Subcutaneous abdominal adipose tissue (tissue), 5 donors: ENCODE data around the gene USP54.
A peak's percentile ranks its signal among the peaks of the same experiment; 100 is the strongest.

Experiments
- H3K27ac ChIP-seq: one replicate; pipeline ENCODE4 v1.7.0; 2013; ENCODE audit warnings: low read depth, mild to moderate bottlenecking, inconsistent platforms, low read length, moderate library complexity
- H3K27me3 ChIP-seq, 5 donors: one replicate each; pipeline ENCODE4 v1.7.0; 2013; ENCODE audit warnings: low read length in 5 of 5, inconsistent platforms in 1 of 5; ENCODE audit not compliant: control insufficient read depth in 5 of 5, insufficient read depth in 4 of 5
- H3K36me3 ChIP-seq, 5 donors: one replicate each; pipeline ENCODE4 v1.7.0; 2013; ENCODE audit warnings: low read length in 5 of 5; ENCODE audit not compliant: control insufficient read depth in 5 of 5, insufficient read depth in 5 of 5
- H3K4me1 ChIP-seq, 5 donors: one replicate each; pipeline ENCODE4 v1.7.0; 2013; ENCODE audit warnings: low read length in 5 of 5, mild to moderate bottlenecking in 3 of 5, moderate library complexity in 1 of 5; ENCODE audit not compliant: control insufficient read depth in 5 of 5, insufficient read depth in 5 of 5
- H3K4me3 ChIP-seq, 5 donors: one replicate each; pipeline ENCODE4 v1.7.0; 2013; ENCODE audit warnings: low read length in 5 of 5, low read depth in 1 of 5
- H3K9ac ChIP-seq, 5 donors: one replicate each; pipeline ENCODE4 v1.7.0; 2013; ENCODE audit warnings: low read length in 5 of 5, mild to moderate bottlenecking in 4 of 5, moderate library complexity in 3 of 5
- H3K9me3 ChIP-seq, 5 donors: one replicate each; pipeline ENCODE4 v1.7.0; 2013; ENCODE audit warnings: low read length in 5 of 5; ENCODE audit not compliant: control insufficient read depth in 5 of 5
- donor health status: healthy.
- donor health status: healthy.
- donor health status: healthy.
- donor health status: healthy.
- donor health status: healthy.

USP54 gene

GRCh38 chr10:73503037-73503436, 88.1 kb downstream of the USP54 start:
- Histone ChIP-seq H3K36me3 (peaks cover 0 to 21% (median 15%) of the 10 kb centered on the region in 5 donors), H3K4me3 (no peak overlapping the region), H3K27me3 (no peaks in the 10 kb centered on the region)

GRCh38 chr10:73501651-73502050, 89.5 kb downstream of the USP54 start:
- Histone ChIP-seq H3K9ac (peak overlapping the region in 1 of 5 donors; percentile 16), H3K27me3 (no peaks in the 10 kb centered on the region), H3K9me3 (no peaks in the 10 kb centered on the region), H3K4me3 (no peak overlapping the region), H3K4me1 (peaks cover 0 to 9% (median 4%) of the 10 kb centered on the region in 5 donors), H3K36me3 (peaks cover 0 to 21% (median 15%) of the 10 kb centered on the region in 5 donors), H3K27ac (no peak overlapping the region)

More at GRCh38 chr10:73503037-73503436, 88.1 kb downstream of the USP54 start:
- no peak overlapping the region for H3K9ac ChIP-seq
- H3K4me1 ChIP-seq: no peaks in the 10 kb centered on the region
- no peaks in the 10 kb centered on the region for H3K9me3 ChIP-seq
- H3K27ac ChIP-seq: no peak overlapping the region

- H3K27ac ChIP-seq: no peak overlapping the region
- no peaks in the 10 kb centered on the region for H3K9me3 ChIP-seq
- H3K4me3 ChIP-seq: no peak overlapping the region
- H3K9ac ChIP-seq: no peak overlapping the region
- peaks cover 0 to 38% (median 31%) of the 10 kb centered on the region in 5 donors for H3K4me1 ChIP-seq
- no peaks in the 10 kb centered on the region for H3K27me3 ChIP-seq
- H3K36me3 ChIP-seq: peaks cover 0 to 9% (median 3%) of the 10 kb centered on the region in 5 donors
Observed at GRCh38 chr10:73497623-73498022, 93.5 kb downstream of the USP54 start.

- Histone ChIP-seq H3K9me3 (no peaks in the 10 kb centered on the region), H3K27ac (peak within 1 kb of the TSS; percentile 100), H3K4me3 (peak within 1 kb of the TSS; percentile 79 to 94 (median 85)), H3K4me1 (peaks cover 0 to 43% (median 32%) of the 10 kb centered on the region in 5 donors), H3K9ac (peak within 1 kb of the TSS; percentile 89 to 100 (median 98)), H3K36me3 (peaks cover 0 to 9% (median 3%) of the 10 kb centered on the region in 5 donors), H3K27me3 (no peaks in the 10 kb centered on the region)
Observed at GRCh38 chr10:73495884-73496674, 95.1 kb downstream of the USP54 start, which contains the start of gene PPP3CB. PPP3CB (minus strand) TSS chr10:73496024; CDS start chr10:73495889, 135 bp downstream.

- Histone ChIP-seq H3K9ac (peak overlapping the region; percentile 89 to 100 (median 98)), H3K4me3 (peak overlapping the region; percentile 75 to 94 (median 80)), H3K9me3 (no peaks in the 10 kb centered on the region), H3K4me1 (peaks cover 0 to 45% (median 35%) of the 10 kb centered on the region in 5 donors), H3K27me3 (no peaks in the 10 kb centered on the region), H3K36me3 (peaks cover 0 to 9% (median 3%) of the 10 kb centered on the region in 5 donors), H3K27ac (peak overlapping the region; percentile 100)
Observed at GRCh38 chr10:73495226-73495883, 95.8 kb downstream of the USP54 start.

- Histone ChIP-seq H3K4me1 (peaks cover 0 to 45% (median 39%) of the 10 kb centered on the region in 5 donors), H3K27ac (peak overlapping the region; percentile 100), H3K9me3 (no peaks in the 10 kb centered on the region), H3K36me3 (peaks cover 0 to 6% (median 3%) of the 10 kb centered on the region in 5 donors), H3K4me3 (peak overlapping the region; percentile 75 to 94 (median 80)), H3K9ac (peak overlapping the region; percentile 89 to 100 (median 98)), H3K27me3 (no peaks in the 10 kb centered on the region)
Observed at GRCh38 chr10:73494877-73495225, 96.3 kb downstream of the USP54 start.

GRCh38 chr10:73494213-73494612, 96.9 kb downstream of the USP54 start:
- Histone ChIP-seq H3K4me1 (peaks cover 0 to 45% (median 39%) of the 10 kb centered on the region in 5 donors), H3K36me3 (peaks cover 0 to 5% (median 3%) of the 10 kb centered on the region in 5 donors), H3K27me3 (no peaks in the 10 kb centered on the region), H3K4me3 (peak overlapping the region in 2 of 5 donors; percentile 55 to 86), H3K9me3 (no peaks in the 10 kb centered on the region), H3K27ac (peak overlapping the region; percentile 100), H3K9ac (peak overlapping the region in 2 of 5 donors; percentile 98 to 100)

GRCh38 chr10:73493781-73494180, 97.4 kb downstream of the USP54 start:
- H3K27ac ChIP-seq: peak overlapping the region; percentile 100
- peaks cover 0 to 45% (median 39%) of the 10 kb centered on the region in 5 donors for H3K4me1 ChIP-seq
- peaks cover 0 to 4% (median under 1%) of the 10 kb centered on the region in 5 donors for H3K36me3 ChIP-seq
- H3K27me3 ChIP-seq: no peaks in the 10 kb centered on the region
- H3K9me3 ChIP-seq: no peaks in the 10 kb centered on the region
- H3K4me3 ChIP-seq: peak overlapping the region in 2 of 5 donors; percentile 55 to 86
- peak overlapping the region in 3 of 5 donors; percentile 46 to 60 (median 47) for H3K9ac ChIP-seq

GRCh38 chr10:73486601-73487000, 104.5 kb downstream of the USP54 start:
- H3K36me3 ChIP-seq: peaks cover 0 to 6% (median 3%) of the 10 kb centered on the region in 5 donors
- H3K9me3 ChIP-seq: no peaks in the 10 kb centered on the region
- H3K27ac ChIP-seq: no peak overlapping the region
- H3K4me1 ChIP-seq: peaks cover 0 to 7% (median 3%) of the 10 kb centered on the region in 5 donors
- H3K4me3 ChIP-seq: no peak overlapping the region
- no peak overlapping the region for H3K9ac ChIP-seq
- H3K27me3 ChIP-seq: no peaks in the 10 kb centered on the region
